ENCODE data around the gene METTL27. TPM values are rescaled to one million over a fixed set of nuclear protein-coding genes. Genes with fewer than 3 reads are reported as not detected.
A peak's percentile ranks its signal among the peaks of the same experiment; 100 is the strongest.

Gene METTL27
- total and polyA plus RNA-seq, 2 of the 8 experiments (the other 6 are each of a cell fraction or from before 2014, with no cell fraction given): 6.2 to 12.0 TPM

GRCh38 chr7:73865738-73866445 lies 23.6 kb upstream of the METTL27 start (continued):
- TF ChIP-seq ASH2L (IDR thresholded peaks at IDR 0.05; ENCODE audit: low read length) (no peak), NANOG (IDR thresholded peaks at IDR 0.05; ENCODE audit: insufficient read depth, low read depth, low read length, poor library complexity, severe bottlenecking) (no peak), CTCF (IDR thresholded peaks at IDR 0.05; ENCODE audit: control extremely low read depth in 1 of 3, insufficient read depth in 1 of 3, low read depth in 1 of 3, low read length in 3 of 3) (peak; percentile 58 to 82 (median 68)), FOSL1 (IDR thresholded peaks at IDR 0.05; ENCODE audit: insufficient read depth, low read depth, low read length) (no peak), SP4 (IDR thresholded peaks at IDR 0.05; ENCODE audit: low read length) (no peak), MAX (IDR thresholded peaks at IDR 0.05) (no peak), PHF8 (conservative IDR thresholded peaks at IDR 0.05; ENCODE audit: low read depth, low read length) (no peak)

All from H1 (cell line).